Keratinocyte (primary cell): ENCODE data around the gene EIF2D. TPM values are rescaled to one million over a fixed set of nuclear protein-coding genes. Genes with fewer than 3 reads are reported as not detected.

Experiments used
- DNase-seq: peaks from one replicate; pipeline ENCODE4 v3.0.0-alpha.2; 2011; ENCODE audit warnings: low read depth, missing footprints, low spot score
- FAIRE-seq: peaks from 2 replicates; lab custom pipeline; 2011; peaks lifted over from hg19 to GRCh38; lab: Jason Lieb, UNC
- H2AFZ ChIP-seq: 2 replicates; pipeline ENCODE4 v1.6.0; 2012; ENCODE audit warnings: low read length, control low read depth, inconsistent platforms; ENCODE audit not compliant: control insufficient read depth
- H3K27ac ChIP-seq: 2 replicates; pipeline ENCODE4 v1.5.1; 2011; ENCODE audit warnings: low read length; ENCODE audit not compliant: control insufficient read depth, insufficient read depth
- H3K27me3 ChIP-seq: 3 replicates; pipeline ENCODE4 v1.6.0; 2011; ENCODE audit warnings: low read length; ENCODE audit not compliant: control insufficient read depth, insufficient read depth; ENCODE audit errors: extremely low read depth
- H3K36me3 ChIP-seq, 2 experiments: 2 replicates in 1 of 2; 3 replicates in 1 of 2; pipeline ENCODE4 v1.5.1; 2011; ENCODE audit warnings: low read length in 2 of 2, mild to moderate bottlenecking in 1 of 2; ENCODE audit not compliant: control insufficient read depth in 2 of 2, insufficient read depth in 2 of 2; ENCODE audit errors: extremely low read depth in 1 of 2
- H3K4me1 ChIP-seq: 3 replicates; pipeline ENCODE4 v1.5.1; 2011; ENCODE audit warnings: low read length; ENCODE audit not compliant: control insufficient read depth, insufficient read depth; ENCODE audit errors: extremely low read depth
- H3K4me2 ChIP-seq: 3 replicates; pipeline ENCODE4 v1.6.0; 2011; ENCODE audit warnings: low read depth, low read length; ENCODE audit not compliant: control insufficient read depth, insufficient read depth; ENCODE audit errors: extremely low read depth
- H3K4me3 ChIP-seq, 3 experiments: fragments of 200-600 bp in 1 of 3; sonication (generic) in 1 of 3; 2 replicates in 2 of 3; 3 replicates in 1 of 3; pipeline ENCODE4 v1.5.1; 2011 to 2016; ENCODE audit warnings: low read length in 3 of 3, mild to moderate bottlenecking in 3 of 3, control low read depth in 2 of 3, inconsistent platforms in 1 of 3, low read depth in 1 of 3, mixed read lengths in 1 of 3, mixed run types in 1 of 3, moderate library complexity in 1 of 3; ENCODE audit not compliant: control insufficient read depth in 2 of 3, insufficient read depth in 2 of 3; ENCODE audit errors: extremely low read depth in 1 of 3
- H3K79me2 ChIP-seq: 2 replicates; pipeline ENCODE4 v1.6.0; 2012; ENCODE audit warnings: low read length; ENCODE audit not compliant: control insufficient read depth, insufficient read depth
- H3K9ac ChIP-seq: 3 replicates; pipeline ENCODE4 v1.6.0; 2011; ENCODE audit warnings: low read length; ENCODE audit not compliant: control insufficient read depth, insufficient read depth; ENCODE audit errors: extremely low read depth
- H3K9me1 ChIP-seq: 3 replicates; pipeline ENCODE4 v1.6.0; 2011; ENCODE audit warnings: low read length; ENCODE audit not compliant: control insufficient read depth, insufficient read depth; ENCODE audit errors: extremely low read depth
- H3K9me3 ChIP-seq: 2 replicates; pipeline ENCODE4 v1.5.1; 2012; ENCODE audit warnings: low read depth, low read length; ENCODE audit not compliant: control insufficient read depth
- H4K20me1 ChIP-seq: 3 replicates; pipeline ENCODE4 v1.6.0; 2011; ENCODE audit warnings: low read length; ENCODE audit not compliant: control insufficient read depth, insufficient read depth; ENCODE audit errors: extremely low read depth
- EZH2 ChIP-seq: IDR thresholded peaks from one replicate; pipeline ENCODE4 v1.6.1; 2012; ENCODE audit warnings: inconsistent platforms, mild to moderate bottlenecking, low read length, moderate library complexity
- dilution Hi-C: fragments of 300-500 bp; cut with MboI; formaldehyde crosslinking; loops from one replicate; pipeline ENCODE4 v1.7.0; 2020; ENCODE audit warnings: low sequenced_read_pairs; ENCODE audit not compliant: extremely low pct_ligation_motif_present
- polyA plus RNA-seq, 5 experiments: library from polyadenylated mRNA; depleted of rRNA in 3 of 5; stranded (reverse) in 3 of 5; stranded (forward) in 1 of 5; unstranded in 1 of 5; fragments of >200 nt; gene quantifications; 1 replicate in 1 of 5; 2 replicates in 3 of 5; 3 replicates in 1 of 5; pipeline versions ENCODE4 v1.2.1 to v1.2.3, GENCODE V29; 2011 to 2012; ENCODE audit warnings: missing spikeins in 2 of 5, low read depth in 1 of 5, low replicate concordance in 1 of 5
- TF ChIP-seq, protein P1 (sequence below), 3 experiments: IDR thresholded peaks in 1 of 3; conservative IDR thresholded peaks in 1 of 3; optimal IDR thresholded peaks in 1 of 3; 2 replicates in 2 of 3; 3 replicates in 1 of 3; pipeline versions ENCODE3 to v1.5.1; 2011; ENCODE audit warnings: low read length in 3 of 3, mild to moderate bottlenecking in 3 of 3, moderate library complexity in 2 of 3, control low read depth in 1 of 3, inconsistent platforms in 1 of 3; ENCODE audit not compliant: insufficient read depth in 2 of 3; ENCODE audit errors: extremely low read depth in 1 of 3

Gene EIF2D
- polyA plus RNA-seq, 1 donor (not counting 4 experiments of a cell fraction or from before 2014, with no cell fraction given), result 60.6 TPM

DNA sequence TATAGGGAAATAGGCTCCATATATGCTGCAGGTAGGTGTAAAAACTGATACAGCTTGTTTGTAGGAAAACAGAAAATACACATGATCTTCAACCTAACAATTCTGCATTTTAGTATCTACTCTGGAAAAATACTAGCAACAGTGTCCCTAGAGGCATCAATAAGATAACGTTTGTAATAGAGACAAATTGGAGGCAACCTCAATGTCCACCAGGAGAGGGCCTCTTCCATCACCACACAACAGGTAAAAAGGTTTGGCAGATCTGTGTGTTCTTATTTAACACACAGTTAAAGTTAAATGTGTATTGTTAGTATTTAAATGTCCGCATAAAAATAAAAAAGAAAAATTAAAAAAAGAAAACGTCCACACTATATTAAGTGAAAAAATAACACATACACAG lies 5.4 kb downstream of the EIF2D start:
- Histone ChIP-seq H3K79me2 (peaks cover 13% of the 10 kb centered on the region), H3K36me3 (peaks cover 33 to 43% of the 10 kb centered on the region in 2 experiments), H3K27ac (no peak overlapping the region), H3K4me2 (no peak overlapping the region), H4K20me1 (no peaks in the 10 kb centered on the region), H3K9ac (no peak overlapping the region), H3K9me1 (no peaks in the 10 kb centered on the region), H3K4me3 (no peak overlapping the region), H2AFZ (no peak overlapping the region), H3K4me1 (peaks cover 8% of the 10 kb centered on the region), H3K9me3 (no peaks in the 10 kb centered on the region), H3K27me3 (no peaks in the 10 kb centered on the region)
- no peak for DNase-seq
- TF ChIP-seq, protein P1, sequence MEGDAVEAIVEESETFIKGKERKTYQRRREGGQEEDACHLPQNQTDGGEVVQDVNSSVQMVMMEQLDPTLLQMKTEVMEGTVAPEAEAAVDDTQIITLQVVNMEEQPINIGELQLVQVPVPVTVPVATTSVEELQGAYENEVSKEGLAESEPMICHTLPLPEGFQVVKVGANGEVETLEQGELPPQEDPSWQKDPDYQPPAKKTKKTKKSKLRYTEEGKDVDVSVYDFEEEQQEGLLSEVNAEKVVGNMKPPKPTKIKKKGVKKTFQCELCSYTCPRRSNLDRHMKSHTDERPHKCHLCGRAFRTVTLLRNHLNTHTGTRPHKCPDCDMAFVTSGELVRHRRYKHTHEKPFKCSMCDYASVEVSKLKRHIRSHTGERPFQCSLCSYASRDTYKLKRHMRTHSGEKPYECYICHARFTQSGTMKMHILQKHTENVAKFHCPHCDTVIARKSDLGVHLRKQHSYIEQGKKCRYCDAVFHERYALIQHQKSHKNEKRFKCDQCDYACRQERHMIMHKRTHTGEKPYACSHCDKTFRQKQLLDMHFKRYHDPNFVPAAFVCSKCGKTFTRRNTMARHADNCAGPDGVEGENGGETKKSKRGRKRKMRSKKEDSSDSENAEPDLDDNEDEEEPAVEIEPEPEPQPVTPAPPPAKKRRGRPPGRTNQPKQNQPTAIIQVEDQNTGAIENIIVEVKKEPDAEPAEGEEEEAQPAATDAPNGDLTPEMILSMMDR (optimal IDR thresholded peaks at IDR 0.05 in 1 of 3, IDR thresholded peaks at IDR 0.05 in 1 of 3, conservative IDR thresholded peaks at IDR 0.05 in 1 of 3; ENCODE audit: extremely low read depth in 1 of 3, insufficient read depth in 2 of 3, low read length in 3 of 3), result peak; percentile 45 to 73 (median 45)
- TF ChIP-seq EZH2, result no peak
- dilution Hi-C loops, result no loop called here
- no peak for FAIRE-seq

DNA sequence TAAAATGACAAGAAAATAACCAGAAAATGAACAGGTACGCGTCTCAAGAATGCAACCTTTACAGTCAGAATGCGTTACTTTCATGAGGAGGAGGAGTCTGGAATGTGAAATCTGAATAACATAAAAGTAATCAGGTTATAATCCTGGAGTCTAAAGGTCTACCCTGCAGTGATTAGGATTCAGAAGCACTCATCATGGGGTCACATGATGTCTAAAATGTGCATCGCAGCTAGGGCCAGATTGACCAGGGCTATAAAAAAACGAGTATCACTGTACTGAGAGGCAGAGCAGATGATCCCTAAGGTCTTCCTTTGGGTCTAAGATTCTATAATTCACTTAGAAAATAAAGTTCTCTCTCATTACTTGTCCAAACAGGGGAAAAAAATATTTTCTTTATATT lies 7.4 kb downstream of the EIF2D start:
- no peak overlapping the region for H3K4me2 ChIP-seq
- no peak for DNase-seq
- H3K27me3 ChIP-seq, result no peaks in the 10 kb centered on the region
- no peak overlapping the region for H3K9ac ChIP-seq
- no peaks in the 10 kb centered on the region for H3K79me2 ChIP-seq
- dilution Hi-C loops, result no loop called here
- H3K27ac ChIP-seq, result no peak overlapping the region
- peaks cover 38 to 42% of the 10 kb centered on the region in 2 experiments for H3K36me3 ChIP-seq
- no peak for FAIRE-seq
- no peaks in the 10 kb centered on the region for H3K9me1 ChIP-seq
- H3K4me3 ChIP-seq, result no peak overlapping the region
- H2AFZ ChIP-seq, result no peak overlapping the region
- TF ChIP-seq, protein P1 (optimal IDR thresholded peaks at IDR 0.05 in 1 of 3, IDR thresholded peaks at IDR 0.05 in 1 of 3, conservative IDR thresholded peaks at IDR 0.05 in 1 of 3; ENCODE audit: extremely low read depth in 1 of 3, insufficient read depth in 2 of 3, low read length in 3 of 3), result no peak
- no peak for TF ChIP-seq EZH2
- H4K20me1 ChIP-seq, result no peaks in the 10 kb centered on the region
- no peaks in the 10 kb centered on the region for H3K9me3 ChIP-seq
- H3K4me1 ChIP-seq, result no peaks in the 10 kb centered on the region
